Measurements from ENCODE around the gene RAE1.
"Not testable (repeated sequence)": the region's sequence is repeated elsewhere in the genome, so short reads cannot be mapped to it uniquely, and the experiment has no call there.

Gene RAE1

DNA sequence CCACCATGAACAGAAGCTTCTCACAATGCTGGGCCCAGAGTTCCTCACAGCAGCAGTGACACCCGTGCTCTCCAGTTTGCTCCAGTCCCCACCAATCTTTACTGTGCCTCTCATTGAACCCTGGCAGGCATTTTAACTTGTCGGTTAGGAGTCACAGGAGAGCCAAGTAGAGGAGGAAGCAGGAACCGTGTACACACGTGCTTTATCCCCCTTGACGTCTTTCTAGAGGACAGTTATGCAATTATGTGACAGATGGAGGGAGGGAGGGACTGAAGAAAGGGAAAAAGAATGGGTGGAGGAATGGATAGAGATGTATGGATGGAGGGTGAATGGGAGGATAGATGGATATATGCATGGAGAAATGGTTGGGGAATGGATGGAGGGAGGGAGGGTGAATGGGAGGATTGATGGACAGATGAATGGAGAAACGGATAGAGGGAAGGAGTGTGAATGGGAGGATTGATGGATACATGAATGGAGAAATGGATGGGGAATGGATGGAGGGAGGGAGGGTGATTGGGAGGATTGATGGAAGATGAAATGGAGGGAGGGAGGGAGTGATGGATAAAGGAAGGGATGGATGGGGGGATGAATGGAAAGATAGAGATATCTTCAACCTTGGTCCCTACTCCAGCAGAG is 66.1 kb downstream of the RAE1 start:
- no peak for DNase-seq

DNA sequence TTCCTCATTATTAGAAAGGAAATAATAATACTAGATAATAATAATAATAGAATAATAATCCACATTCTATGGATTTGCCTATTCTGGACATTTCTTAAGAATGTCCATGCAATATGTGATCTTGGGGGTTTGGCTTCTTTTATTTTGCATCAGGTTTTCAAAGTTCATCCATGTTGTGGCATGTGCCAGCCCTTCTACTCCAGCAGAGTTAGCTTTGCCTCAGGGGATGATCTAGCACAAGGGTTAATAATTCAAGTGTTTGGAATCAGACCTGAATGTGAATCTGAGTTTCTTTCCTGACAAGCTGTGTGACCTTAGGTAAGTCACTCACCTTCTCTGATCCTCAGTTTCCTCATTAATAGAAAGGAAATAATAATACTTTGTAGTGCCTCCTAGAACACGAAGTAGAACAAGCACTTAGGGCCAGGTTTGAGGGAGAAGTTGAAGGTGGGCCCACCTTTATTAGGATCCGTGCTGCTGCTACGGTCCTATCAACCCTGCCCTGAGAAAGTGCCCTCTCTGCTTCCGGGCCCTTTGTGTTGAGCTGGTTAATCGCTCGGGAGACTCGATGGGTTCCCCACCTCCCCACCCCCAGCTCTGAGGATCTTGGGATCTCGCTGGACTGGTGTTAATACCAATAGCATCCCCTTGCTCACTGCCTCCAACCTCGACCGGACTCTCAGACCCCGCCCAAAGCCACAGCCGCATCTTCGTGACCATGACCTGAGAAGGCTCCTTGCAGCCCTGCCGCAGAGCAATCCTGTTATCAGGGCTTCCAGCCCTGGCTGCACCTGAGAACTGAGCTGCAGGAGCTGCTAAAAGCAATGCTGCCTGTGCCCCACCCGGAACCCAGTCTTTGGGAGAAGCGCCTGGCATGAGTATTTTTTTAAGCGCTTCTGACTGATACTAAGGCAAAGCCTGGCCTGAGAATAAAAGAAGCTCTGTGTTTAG is 67.0 kb downstream of the RAE1 start:
- no peak for DNase-seq

GRCh38 chr20:57419479-57419878 is 68.4 kb downstream of the RAE1 start:
- not testable (repeated sequence) for DNase-seq

DNA sequence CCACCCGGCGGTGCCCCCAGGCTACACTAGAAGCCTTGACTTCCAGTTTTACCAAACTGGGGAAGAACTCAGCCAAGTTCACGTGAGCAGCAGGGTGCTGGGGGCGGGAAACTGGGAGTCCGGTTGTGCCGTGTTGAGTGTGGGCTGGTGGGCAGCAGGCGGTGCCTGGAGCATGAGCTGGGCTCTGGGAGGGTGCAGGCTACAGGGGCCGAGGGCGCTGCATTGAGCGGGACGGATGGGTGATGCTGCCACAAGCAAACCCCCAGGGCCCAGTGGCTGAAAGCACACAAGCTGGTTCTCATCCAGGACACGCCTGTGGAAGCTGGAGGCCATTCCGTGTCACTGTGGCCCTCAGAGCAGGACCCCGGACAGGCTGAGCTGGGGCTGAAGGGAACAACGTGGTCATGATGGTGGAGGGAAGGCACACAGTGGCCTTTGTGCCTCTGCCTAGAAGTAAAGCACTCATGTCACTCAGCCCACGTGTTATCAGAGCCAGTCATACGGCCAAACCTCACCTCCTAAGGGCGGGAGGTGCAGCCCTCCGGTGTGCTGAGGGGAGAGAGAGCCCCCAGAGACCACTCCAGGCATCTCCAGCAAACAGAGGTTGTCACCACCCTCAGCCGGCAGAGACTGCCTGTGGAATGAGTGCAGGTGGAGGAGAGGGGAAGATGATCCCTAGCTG is 69.7 kb downstream of the RAE1 start:
- no peak for DNase-seq

DNA sequence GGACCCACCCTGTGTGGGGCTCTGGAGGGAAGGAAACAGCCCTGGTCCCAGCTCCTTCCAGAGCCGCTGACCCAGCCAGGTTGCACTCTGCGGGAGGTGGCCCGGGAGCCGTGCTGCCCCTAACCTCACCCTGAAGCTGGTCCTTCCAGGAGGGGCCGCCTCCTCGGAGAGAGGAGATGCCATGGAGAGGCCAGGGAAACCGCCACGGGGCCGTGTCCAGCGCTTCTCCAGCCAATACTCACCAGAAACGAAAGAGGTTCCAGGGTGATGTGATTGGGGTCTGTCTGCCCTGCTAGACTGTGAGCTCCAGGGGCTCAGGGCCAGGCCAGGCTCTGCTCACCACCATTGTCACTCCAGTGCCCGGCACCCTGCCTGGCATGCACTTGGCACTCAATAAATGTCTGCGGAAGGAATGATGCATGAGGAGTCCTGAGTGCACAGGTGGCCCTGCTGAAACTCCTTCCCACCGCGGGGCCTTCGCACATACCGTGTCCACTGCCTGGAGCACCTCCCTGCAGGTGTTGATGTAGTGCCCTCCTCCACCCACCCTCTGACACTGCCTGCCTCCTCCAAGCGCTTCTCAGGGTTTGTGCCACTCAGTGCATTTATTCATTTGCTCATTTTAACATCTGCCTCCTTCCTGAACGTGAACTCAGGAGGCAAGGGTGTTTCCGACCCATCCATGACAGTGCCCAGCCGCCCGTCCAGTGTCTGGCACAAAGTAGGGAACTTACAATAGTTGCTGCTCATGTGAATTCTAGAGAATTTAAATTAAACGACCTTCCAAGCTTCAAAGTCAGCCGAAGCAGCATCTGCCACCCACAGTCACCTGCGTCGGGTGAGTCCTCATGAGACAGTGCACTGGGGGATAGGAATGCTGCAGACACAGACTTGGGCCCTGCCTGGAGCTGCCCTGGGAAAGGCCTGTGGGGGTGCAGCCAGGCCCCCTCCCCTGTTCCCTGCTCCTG is 70.5 kb downstream of the RAE1 start:
- no peak for DNase-seq

GRCh38 chr20:57422254-57422653 is 71.2 kb downstream of the RAE1 start:
- DNase-seq, result no peak

GRCh38 chr20:57425150-57426013 is 74.3 kb downstream of the RAE1 start:
- DNase-seq, result no peak

- DNase-seq, result no peak
These were observed 75.2 kb downstream of the RAE1 start for GRCh38 chr20:57426271-57426689.

DNA sequence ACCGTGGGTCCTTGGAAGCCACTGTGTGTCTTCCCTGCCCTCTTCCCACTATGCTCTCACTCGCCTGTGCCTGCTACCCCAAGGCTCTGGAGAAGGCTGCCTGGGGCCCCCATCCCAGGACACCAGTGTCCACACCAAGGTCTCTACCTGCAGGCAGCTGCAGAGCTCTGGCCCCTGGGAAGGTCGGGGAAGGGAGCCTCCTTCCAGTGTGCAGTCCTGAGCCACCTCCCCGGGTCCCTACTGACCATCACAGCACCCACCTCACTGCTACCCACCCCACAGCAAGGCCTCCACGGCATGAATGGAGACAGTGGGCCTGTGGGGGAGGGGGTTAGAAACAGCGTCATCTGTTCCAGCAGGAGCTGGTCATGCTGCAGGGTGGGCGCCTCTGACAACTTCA is 75.8 kb downstream of the RAE1 start:
- no peak for DNase-seq

DNA sequence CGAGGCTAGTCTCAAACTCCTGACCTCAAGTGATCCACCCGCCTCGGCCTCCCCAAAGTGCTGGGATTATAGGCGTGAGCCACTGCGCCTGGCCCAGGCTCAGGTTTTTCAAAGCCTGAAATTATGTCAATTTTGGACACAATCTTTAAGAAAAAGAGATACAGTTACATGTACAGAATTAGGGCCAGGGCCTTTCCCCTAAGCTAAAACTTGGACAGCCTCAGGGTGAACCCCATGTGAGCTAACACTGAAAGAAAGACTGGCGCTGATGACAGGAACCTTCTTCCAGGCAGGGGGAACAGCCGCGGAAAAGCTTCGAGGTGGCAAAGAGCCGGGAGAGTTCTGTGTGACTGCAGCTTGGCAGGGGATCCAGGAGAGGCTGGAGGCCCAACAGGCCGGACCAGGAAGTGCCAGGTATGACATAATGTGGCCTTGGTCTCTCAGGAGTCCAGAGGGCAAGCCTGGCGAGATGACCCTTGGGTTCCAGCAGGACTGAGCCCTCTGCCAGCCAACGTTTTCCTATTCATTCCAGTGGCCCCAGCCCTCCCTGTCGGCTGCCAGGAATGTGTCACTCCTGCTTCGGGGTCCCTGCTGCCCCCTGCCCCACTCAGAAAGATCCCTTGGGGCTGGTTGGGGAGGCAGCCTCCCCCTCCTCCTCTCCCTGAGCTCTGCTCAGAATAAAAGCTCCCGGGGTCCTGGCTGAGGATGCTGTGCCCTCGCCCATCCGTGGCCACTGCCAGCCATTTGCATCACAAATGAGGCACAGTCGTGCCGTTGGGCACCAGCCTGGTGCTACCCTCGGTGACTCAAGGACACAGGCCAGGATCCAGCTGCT is 77.5 kb downstream of the RAE1 start:
- no peak for DNase-seq
